Fibroblast of skin of scalp (primary cell): ENCODE results near the gene WDR59.
A peak's percentile ranks its signal among the peaks of the same experiment; 100 is the strongest.

Source experiments
- DNase-seq: peaks from one replicate; pipeline ENCODE4 v3.0.0-alpha.2; 2013

The WDR59 gene

GRCh38 chr16:74901606-74902005, 83.3 kb downstream of the WDR59 start:
- DNase-seq = no peak

- no peak for DNase-seq
Measured at GRCh38 chr16:74899816-74900215, 85.1 kb downstream of the WDR59 start.

GRCh38 chr16:74898659-74899058, 86.3 kb downstream of the WDR59 start:
- no peak for DNase-seq

- peak; percentile 34 for DNase-seq
Measured at GRCh38 chr16:74896389-74897370, 88.2 kb downstream of the WDR59 start.

- DNase-seq = no peak
Measured at GRCh38 chr16:74893541-74893940, 91.4 kb downstream of the WDR59 start.

GRCh38 chr16:74892574-74893461, 92.1 kb downstream of the WDR59 start:
- no peak for DNase-seq

- no peak for DNase-seq
Measured at GRCh38 chr16:74888888-74889287, 96.0 kb downstream of the WDR59 start.

- DNase-seq = no peak
Measured at GRCh38 chr16:74888232-74888862, 96.6 kb downstream of the WDR59 start.

- no peak for DNase-seq
Measured at GRCh38 chr16:74887084-74887483, 97.8 kb downstream of the WDR59 start.

GRCh38 chr16:74877706-74878105, 107.2 kb downstream of the WDR59 start:
- no peak for DNase-seq

- DNase-seq = no peak
Measured at GRCh38 chr16:74874912-74875546, 109.9 kb downstream of the WDR59 start.

GRCh38 chr16:74874123-74874522, 110.8 kb downstream of the WDR59 start:
- DNase-seq = no peak

- no peak for DNase-seq
Measured at GRCh38 chr16:74872302-74872701, 112.6 kb downstream of the WDR59 start.

GRCh38 chr16:74871608-74872007, 113.3 kb downstream of the WDR59 start:
- DNase-seq = no peak

- peak; percentile 12 for DNase-seq
Measured at GRCh38 chr16:74868501-74868900, 116.4 kb downstream of the WDR59 start.

- DNase-seq = no peak
Measured at GRCh38 chr16:74868035-74868434, 116.9 kb downstream of the WDR59 start.

GRCh38 chr16:74867281-74867849, 117.6 kb downstream of the WDR59 start:
- no peak for DNase-seq

- DNase-seq = no peak
Measured at GRCh38 chr16:74865922-74866598, 118.9 kb downstream of the WDR59 start.

- DNase-seq = peak; percentile 43
Measured at GRCh38 chr16:74862743-74863244, 122.1 kb downstream of the WDR59 start.

GRCh38 chr16:74852500-74852875, 132.4 kb downstream of the WDR59 start:
- DNase-seq = no peak

- DNase-seq = no peak
Measured at GRCh38 chr16:74850027-74850426, 134.9 kb downstream of the WDR59 start.
